HFFc6 (cell line): ENCODE data around the gene BBC3. TPM values are rescaled to one million over a fixed set of nuclear protein-coding genes. Genes with fewer than 3 reads are reported as not detected.

Experiments
- DNase-seq: peaks from one replicate; pipeline ENCODE4 v3.0.0-alpha.2; 2018
- H3K27ac Mint-ChIP-seq: 2 replicates; pipeline ENCODE4 v1.8.0; 2020; ENCODE audit warnings: mild to moderate bottlenecking, mixed read lengths
- H3K27me3 Mint-ChIP-seq: 2 replicates; pipeline ENCODE4 v1.8.0; 2021; ENCODE audit warnings: mild to moderate bottlenecking, moderate library complexity, mixed read lengths; ENCODE audit not compliant: insufficient read depth
- H3K36me3 Mint-ChIP-seq: 2 replicates; pipeline ENCODE4 v1.8.0; 2021; ENCODE audit warnings: low read depth, mixed read lengths
- H3K4me1 Mint-ChIP-seq: 2 replicates; pipeline ENCODE4 v1.8.0; 2020; ENCODE audit warnings: low read depth, mixed read lengths
- H3K4me3 Mint-ChIP-seq: 2 replicates; pipeline ENCODE4 v1.8.0; 2020; ENCODE audit warnings: mild to moderate bottlenecking, moderate library complexity, mixed read lengths
- H3K9me3 Mint-ChIP-seq: 2 replicates; pipeline ENCODE4 v1.8.0; 2020; ENCODE audit warnings: mild to moderate bottlenecking, mixed read lengths
- CTCF ChIP-seq: fragments of 200-600 bp; sonication (generic); IDR thresholded peaks from 2 replicates; pipeline ENCODE4 v1.5.0; 2021; ENCODE audit warnings: antibody characterized with exemption, mild to moderate bottlenecking
- total RNA-seq, 6 experiments: library from RNA; stranded (reverse); fragmentation: NEBNext Ultra II Directional; extraction: Animal tissue kit (Norgen Biotek cat#: 25700); gene quantifications; 2 replicates in 1 of 6; 3 replicates in 5 of 6; pipeline ENCODE4 v1.2.3, GENCODE V29; 2021

Gene BBC3
- total RNA-seq, 6 experiments from 2014 or later = 8.6 to 10.9 (median 9.6) TPM

- Mint-ChIP-seq H3K4me3 (peak within 1 kb of the TSS; percentile 92), H3K36me3 (peaks cover 22% of the 10 kb centered on the region), H3K27me3 (peaks cover 5% of the 10 kb centered on the region), H3K9me3 (no peaks in the 10 kb centered on the region), H3K4me1 (peaks cover 42% of the 10 kb centered on the region), H3K27ac (peak within 1 kb of the TSS; percentile 89)
- no peak for TF ChIP-seq CTCF
- DNase-seq = peak; percentile 90
Measured at GRCh38 chr19:47274071-47274890, 43.3 kb upstream of the BBC3 start, which contains the start of gene INAFM1. Gene INAFM1 (plus strand): TSS chr19:47274885. CDS start chr19:47274920, 35 bp downstream.

- TF ChIP-seq CTCF = no peak; the same call in 1 of the 2 replicates
- Mint-ChIP-seq H3K27me3 (peaks cover 5% of the 10 kb centered on the region), H3K9me3 (no peaks in the 10 kb centered on the region), H3K4me1 (peaks cover 40% of the 10 kb centered on the region), H3K4me3 (peak overlapping the region; percentile 92), H3K27ac (peak overlapping the region; percentile 89), H3K36me3 (peaks cover 22% of the 10 kb centered on the region)
- DNase-seq = peak; percentile 90
Measured at GRCh38 chr19:47273313-47274070, 42.5 kb upstream of the BBC3 start.

GRCh38 chr19:47272448-47273312, 41.7 kb upstream of the BBC3 start:
- Mint-ChIP-seq H3K4me3 (peak overlapping the region; percentile 92), H3K36me3 (peaks cover 18% of the 10 kb centered on the region), H3K9me3 (no peaks in the 10 kb centered on the region), H3K4me1 (peaks cover 32% of the 10 kb centered on the region), H3K27me3 (peaks cover 5% of the 10 kb centered on the region), H3K27ac (peak overlapping the region; percentile 89)
- DNase-seq = no peak
- TF ChIP-seq CTCF = peak; percentile 18; the same call in 1 of the 2 replicates

GRCh38 chr19:47271949-47272348, 41.0 kb upstream of the BBC3 start:
- H3K27ac Mint-ChIP-seq = peak overlapping the region; percentile 89
- no peak for DNase-seq
- peaks cover 17% of the 10 kb centered on the region for H3K36me3 Mint-ChIP-seq
- peaks cover 5% of the 10 kb centered on the region for H3K27me3 Mint-ChIP-seq
- 0 out of 2 replicates have a peak overlapping the region, but pooled peaks have one; percentile 92 for H3K4me3 Mint-ChIP-seq
- no peak for TF ChIP-seq CTCF
- H3K4me1 Mint-ChIP-seq = peaks cover 30% of the 10 kb centered on the region
- no peaks in the 10 kb centered on the region for H3K9me3 Mint-ChIP-seq

GRCh38 chr19:47270408-47270807, 39.4 kb upstream of the BBC3 start:
- peaks cover 15% of the 10 kb centered on the region for H3K36me3 Mint-ChIP-seq
- TF ChIP-seq CTCF = no peak

More at GRCh38 chr19:47270408-47270807, 39.4 kb upstream of the BBC3 start:
- Mint-ChIP-seq H3K4me3 (no peak overlapping the region), H3K27me3 (peaks cover 5% of the 10 kb centered on the region; the same call in 1 of the 2 replicates), H3K9me3 (no peaks in the 10 kb centered on the region), H3K4me1 (peaks cover 21% of the 10 kb centered on the region), H3K27ac (no peak overlapping the region)
- no peak for DNase-seq
